SK-N-MC (cell line): ENCODE results near the gene CDK6.

ENCODE experiments used
- DNase-seq: peaks from one replicate; pipeline ENCODE4 v3.0.0-alpha.2; 2011; ENCODE audit warnings: low read depth, low spot score
- H3K27ac ChIP-seq: fragments of 200-600 bp; sonication (generic); 2 replicates; pipeline ENCODE4 v1.5.1; 2016; ENCODE audit warnings: mixed run types
- H3K36me3 ChIP-seq: fragments of 200-600 bp; sonication (generic); 2 replicates; pipeline ENCODE4 v1.6.1; 2017; ENCODE audit warnings: antibody characterized with exemption, low read length, mixed read lengths; ENCODE audit not compliant: insufficient read depth
- H3K4me3 ChIP-seq: fragments of 200-600 bp; sonication (generic); 2 replicates; pipeline ENCODE4 v1.5.1; 2016
- H3K9ac ChIP-seq: fragments of 200-600 bp; sonication (generic); 2 replicates; pipeline ENCODE4 v1.8.0; 2017; ENCODE audit warnings: mixed run types, mixed read lengths; ENCODE audit not compliant: insufficient read length
- H3K9me3 ChIP-seq: fragments of 200-600 bp; sonication (generic); 2 replicates; pipeline ENCODE4 v1.6.1; 2017; ENCODE audit warnings: low read depth, mild to moderate bottlenecking, antibody characterized with exemption, low read length, moderate library complexity, mixed read lengths
- EZH2 ChIP-seq: fragments of 200-600 bp; sonication (generic); IDR thresholded peaks from one replicate; pipeline ENCODE4 v1.6.1; 2017; ENCODE audit warnings: antibody characterized with exemption
- FOXP2 ChIP-seq: optimal IDR thresholded peaks from 2 replicates; pipeline ENCODE3; 2011; ENCODE audit warnings: mild to moderate bottlenecking, moderate library complexity; ENCODE audit not compliant: insufficient read depth; ENCODE audit errors: extremely low read length, control extremely low read depth
- POLR2AphosphoS5 ChIP-seq: IDR thresholded peaks from 2 replicates; pipeline ENCODE4 v1.6.1; 2012; ENCODE audit warnings: mild to moderate bottlenecking, low read depth, low read length, borderline replicate concordance

Gene CDK6

DNA sequence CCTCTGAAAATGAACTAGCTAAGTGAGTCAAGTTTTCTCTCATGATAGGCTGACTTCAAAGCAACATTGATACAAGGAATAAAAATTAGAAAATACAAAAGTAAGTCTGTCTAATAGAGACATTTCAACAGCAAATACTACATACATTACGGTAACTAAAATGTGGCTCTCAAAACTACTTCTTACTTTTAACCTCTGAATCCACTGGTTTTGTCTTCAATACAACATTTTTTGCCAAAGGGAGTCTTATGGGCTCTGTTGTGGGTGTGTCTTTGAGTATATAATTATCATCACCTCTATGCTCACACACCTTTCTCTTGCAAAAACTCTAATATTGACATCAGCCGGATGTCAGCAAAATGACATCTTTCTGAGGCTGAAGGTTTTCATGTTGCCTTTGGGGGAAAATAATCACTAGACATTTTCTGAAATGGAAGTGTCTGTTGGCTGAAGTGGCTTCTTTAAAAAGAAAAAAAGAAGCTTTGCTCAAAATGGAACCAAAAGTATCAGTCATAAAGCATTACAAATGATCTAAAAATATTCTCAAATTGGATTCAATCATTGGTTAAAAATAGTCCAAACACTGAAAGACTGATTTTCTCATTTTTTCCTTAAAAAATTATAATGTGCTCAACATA lies 204.4 kb downstream of the CDK6 start:
- TF ChIP-seq FOXP2 (no peak), EZH2 (no peak), POLR2AphosphoS5 (no peak)
- no peaks in the 10 kb centered on the region for H3K9me3 ChIP-seq
- no peak overlapping the region for H3K9ac ChIP-seq
- H3K27ac ChIP-seq = no peak overlapping the region
- no peak for DNase-seq
- no peak overlapping the region for H3K4me3 ChIP-seq
- no peaks in the 10 kb centered on the region for H3K36me3 ChIP-seq

DNA sequence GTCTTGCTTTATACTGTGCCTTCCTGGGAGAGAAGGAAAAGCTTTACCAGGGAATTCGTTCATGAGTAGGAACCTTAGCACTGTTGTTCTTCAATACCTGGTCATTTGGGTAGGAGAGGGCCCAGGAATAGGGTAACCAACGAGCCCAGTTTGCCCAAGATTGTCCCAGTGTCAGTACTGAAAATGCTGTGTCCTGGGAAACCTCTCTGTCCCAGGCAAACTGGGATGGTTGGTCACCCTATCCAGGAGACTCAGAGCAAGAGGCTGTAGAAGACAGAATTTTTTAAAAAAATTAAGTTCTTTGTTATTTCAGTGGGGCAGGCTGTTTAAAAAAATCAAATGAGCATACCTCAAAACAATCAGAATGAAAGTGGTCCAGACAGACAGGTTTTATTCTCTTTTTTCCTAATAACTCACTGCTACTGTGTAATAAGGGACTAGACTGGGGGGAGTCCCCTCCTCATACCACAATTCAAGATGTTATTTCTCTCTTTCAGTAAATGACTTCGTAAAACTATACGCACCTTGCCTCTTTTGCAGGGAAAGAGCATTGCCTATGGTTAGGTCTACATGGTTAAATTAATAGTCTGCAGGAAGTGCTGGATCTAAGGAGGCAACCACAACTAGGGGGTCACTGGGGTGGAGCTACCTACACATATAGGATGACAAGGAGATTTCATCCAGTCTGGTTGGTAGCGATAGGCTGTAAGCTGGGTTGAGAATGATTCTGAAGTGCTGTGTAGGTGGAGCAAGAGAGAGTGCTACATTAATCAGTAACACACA lies 205.1 kb downstream of the CDK6 start:
- DNase-seq = no peak
- Histone ChIP-seq H3K4me3 (no peak overlapping the region), H3K9me3 (no peaks in the 10 kb centered on the region), H3K36me3 (no peaks in the 10 kb centered on the region), H3K9ac (no peak overlapping the region), H3K27ac (no peak overlapping the region)
- TF ChIP-seq EZH2 (no peak), POLR2AphosphoS5 (no peak), FOXP2 (no peak)

DNA sequence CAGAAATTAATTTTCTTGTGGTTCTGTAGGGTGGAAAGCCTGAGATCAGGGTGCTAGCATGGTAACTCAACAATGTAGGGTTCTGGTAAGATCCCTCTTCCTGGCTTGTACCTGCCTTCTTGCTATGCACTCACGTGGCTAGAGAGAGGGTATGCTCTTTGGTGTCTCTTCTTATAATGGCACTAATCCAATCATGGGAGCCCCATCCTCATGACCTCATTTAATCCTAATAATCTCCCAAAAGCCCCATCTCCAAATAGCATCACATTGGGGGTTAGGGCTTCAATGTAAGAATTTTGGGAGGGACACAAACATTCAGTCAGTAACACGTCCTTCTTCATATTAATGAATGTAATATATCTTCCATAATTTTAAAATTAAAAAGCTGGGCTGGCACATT lies 206.6 kb downstream of the CDK6 start:
- TF ChIP-seq EZH2 = no peak
- TF ChIP-seq FOXP2 = no peak
- no peak for TF ChIP-seq POLR2AphosphoS5
- DNase-seq = no peak
- Histone ChIP-seq H3K27ac (no peak overlapping the region), H3K4me3 (no peak overlapping the region), H3K9me3 (no peaks in the 10 kb centered on the region), H3K9ac (no peak overlapping the region), H3K36me3 (no peaks in the 10 kb centered on the region)

DNA sequence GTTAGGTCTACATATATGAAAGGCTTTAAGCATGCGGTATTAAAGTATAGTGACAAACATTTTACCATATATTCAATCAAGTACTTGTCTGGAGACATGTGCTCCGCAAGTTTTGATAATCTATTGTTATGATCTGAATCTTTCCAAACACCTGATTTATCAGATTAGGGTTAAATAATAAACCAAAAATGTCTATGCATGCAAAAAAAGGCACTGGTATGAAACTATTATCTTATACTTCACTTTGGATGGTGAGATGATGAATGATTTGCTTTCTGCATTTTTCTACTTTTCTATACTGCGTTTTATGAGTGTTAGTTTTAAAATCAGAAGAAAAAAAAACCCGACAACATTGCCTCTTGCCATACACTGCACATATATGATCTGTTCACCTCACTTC lies 208.4 kb downstream of the CDK6 start:
- no peak overlapping the region for H3K27ac ChIP-seq
- no peaks in the 10 kb centered on the region for H3K36me3 ChIP-seq
- TF ChIP-seq FOXP2 (no peak), EZH2 (no peak), POLR2AphosphoS5 (no peak)
- no peaks in the 10 kb centered on the region for H3K9me3 ChIP-seq
- DNase-seq = no peak
- H3K9ac ChIP-seq = no peak overlapping the region
- H3K4me3 ChIP-seq = no peak overlapping the region

DNA sequence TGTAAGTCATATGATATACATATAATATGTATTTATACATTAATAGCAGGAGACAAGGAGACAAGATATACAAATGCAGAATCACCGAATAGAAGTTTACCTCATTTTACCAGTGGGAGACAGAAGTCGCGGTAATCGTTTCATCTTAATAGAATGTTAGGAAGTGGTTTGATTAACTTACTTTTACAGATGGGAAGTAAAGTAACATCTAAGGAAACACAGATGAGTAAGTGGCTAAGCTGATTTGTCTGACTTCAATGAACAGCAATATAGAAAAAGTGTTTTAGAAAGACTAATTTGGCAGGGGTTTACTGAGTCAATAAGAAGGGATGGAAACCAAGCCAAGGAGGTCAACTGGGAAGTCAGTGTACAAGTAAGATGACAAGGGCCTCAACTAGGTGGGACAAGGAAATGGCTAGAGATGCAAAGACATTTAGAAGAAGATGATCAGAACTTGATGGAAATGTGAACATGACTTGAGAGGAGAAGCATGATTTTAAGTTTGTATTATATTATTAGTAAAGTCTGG lies 210.0 kb downstream of the CDK6 start:
- no peak for DNase-seq
- no peak overlapping the region for H3K4me3 ChIP-seq
- H3K36me3 ChIP-seq = no peaks in the 10 kb centered on the region
- H3K27ac ChIP-seq = no peak overlapping the region
- no peaks in the 10 kb centered on the region for H3K9me3 ChIP-seq
- TF ChIP-seq POLR2AphosphoS5 (no peak), EZH2 (no peak), FOXP2 (no peak)
- no peak overlapping the region for H3K9ac ChIP-seq

DNA sequence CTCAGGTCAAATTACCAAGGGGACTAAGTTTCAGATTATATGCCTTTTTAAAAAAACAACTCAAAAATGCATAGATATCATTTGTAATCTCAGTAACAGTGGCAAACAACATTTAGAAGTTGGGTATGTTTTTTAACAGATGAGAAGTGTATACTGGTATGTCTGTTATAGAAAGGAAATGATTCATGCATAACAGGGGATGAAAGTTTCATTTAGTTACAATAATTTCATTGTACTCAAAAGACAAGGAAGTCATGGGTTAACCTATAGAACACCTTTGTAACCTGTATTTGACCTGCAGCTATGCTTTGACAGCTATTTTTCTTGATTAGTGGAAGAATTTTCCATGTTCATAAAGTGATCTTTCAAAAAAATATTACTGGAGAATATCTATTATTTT lies 210.8 kb downstream of the CDK6 start:
- H3K27ac ChIP-seq = no peak overlapping the region
- no peak for DNase-seq
- H3K9ac ChIP-seq = no peak overlapping the region
- H3K4me3 ChIP-seq = no peak overlapping the region
- TF ChIP-seq EZH2 (no peak), FOXP2 (no peak), POLR2AphosphoS5 (no peak)
- no peaks in the 10 kb centered on the region for H3K36me3 ChIP-seq
- H3K9me3 ChIP-seq = no peaks in the 10 kb centered on the region

DNA sequence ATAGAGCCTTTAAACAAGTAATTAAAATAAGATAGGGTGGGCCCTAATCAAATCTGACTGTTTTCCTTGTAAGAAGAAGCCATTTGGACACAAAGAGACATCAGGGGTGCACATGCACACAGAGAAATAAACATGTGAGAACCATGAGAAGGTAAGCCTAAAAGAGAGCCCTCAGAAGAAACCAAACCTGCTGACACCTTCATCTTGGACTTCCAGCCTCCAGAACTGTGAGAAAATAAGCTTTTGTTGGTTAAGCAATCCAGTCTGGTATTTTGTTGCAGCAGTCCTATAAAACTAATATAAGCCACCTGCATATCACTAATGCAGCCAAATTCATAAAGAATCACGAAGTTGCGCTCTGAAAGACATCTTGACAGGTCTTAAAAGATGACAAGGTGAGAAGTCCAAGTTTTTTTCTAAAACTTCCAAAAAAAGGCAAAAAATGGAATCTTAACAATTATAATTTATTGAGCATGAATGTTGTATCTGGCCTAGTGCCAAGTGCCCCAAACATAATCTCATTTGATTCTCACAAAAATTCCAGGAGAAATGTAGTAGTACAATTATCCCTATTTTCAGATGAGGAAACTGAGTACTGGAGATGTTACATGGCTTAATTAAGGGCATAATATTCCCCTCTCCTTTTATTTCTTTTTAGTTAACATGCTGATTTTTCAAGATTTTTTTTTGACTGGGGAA lies 211.9 kb downstream of the CDK6 start:
- H3K36me3 ChIP-seq = no peaks in the 10 kb centered on the region
- H3K27ac ChIP-seq = no peak overlapping the region
- H3K9ac ChIP-seq = no peak overlapping the region
- H3K9me3 ChIP-seq = no peaks in the 10 kb centered on the region
- TF ChIP-seq POLR2AphosphoS5 (no peak), FOXP2 (no peak), EZH2 (no peak)
- H3K4me3 ChIP-seq = no peak overlapping the region
- DNase-seq = no peak

DNA sequence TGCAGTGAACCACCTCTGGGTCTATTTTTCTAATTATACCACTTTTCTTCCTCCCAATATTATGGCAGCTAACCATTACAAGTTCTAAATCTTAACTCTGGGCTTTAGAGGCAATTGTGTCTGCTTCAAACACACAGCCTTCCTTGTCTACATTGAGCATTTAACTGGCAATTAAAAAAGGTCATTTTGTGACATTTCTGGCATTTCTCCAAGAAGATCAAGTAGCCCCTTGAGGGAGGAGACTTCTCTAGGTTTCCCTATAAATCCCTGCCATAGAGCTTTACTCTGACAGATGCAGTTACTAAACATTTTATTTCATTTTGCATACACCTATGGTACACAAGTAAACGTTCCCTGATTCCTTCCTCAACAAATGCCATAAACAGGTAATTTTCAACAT lies 212.8 kb downstream of the CDK6 start:
- H3K4me3 ChIP-seq = no peak overlapping the region
- no peak overlapping the region for H3K27ac ChIP-seq
- no peak for TF ChIP-seq EZH2
- TF ChIP-seq POLR2AphosphoS5 = no peak
- no peak for TF ChIP-seq FOXP2
- no peaks in the 10 kb centered on the region for H3K9me3 ChIP-seq
- no peak for DNase-seq
- H3K36me3 ChIP-seq = no peaks in the 10 kb centered on the region
- H3K9ac ChIP-seq = no peak overlapping the region
